ENCODE results near the gene VRK1.

Gene VRK1

DNA sequence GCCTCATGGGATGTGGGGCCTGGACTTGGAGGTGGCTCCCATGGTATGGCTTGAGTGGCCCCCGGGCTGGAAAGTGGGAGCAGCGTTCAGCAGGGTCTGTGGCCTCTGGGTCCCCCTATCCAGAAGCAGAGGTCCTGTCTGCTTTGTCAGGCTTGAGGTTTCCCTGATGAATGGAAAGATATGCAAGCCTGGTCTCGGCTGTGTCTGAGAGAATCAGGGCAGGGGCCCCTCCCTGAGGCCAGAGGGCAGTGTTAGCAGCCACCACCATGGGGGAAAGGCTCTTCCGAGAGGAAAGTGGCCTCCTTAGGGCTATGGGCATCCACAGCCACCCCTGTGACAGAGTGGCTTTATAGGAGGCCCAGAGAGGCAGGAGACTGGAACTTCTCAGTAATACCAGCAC, 128.2 kb downstream of the VRK1 start:
- no peak for TF ChIP-seq JUND (IDR thresholded peaks at IDR 0.05; ENCODE audit: low read depth)
- DNase-seq (ENCODE audit: low read depth in 1 of 2, low spot score in 1 of 2) = no peak
- in situ Hi-C loops (cut with HindIII; ENCODE audit: low pct_unique_long_range_greater_than_20kb, low sequenced_read_pairs) = no loop called here

DNA sequence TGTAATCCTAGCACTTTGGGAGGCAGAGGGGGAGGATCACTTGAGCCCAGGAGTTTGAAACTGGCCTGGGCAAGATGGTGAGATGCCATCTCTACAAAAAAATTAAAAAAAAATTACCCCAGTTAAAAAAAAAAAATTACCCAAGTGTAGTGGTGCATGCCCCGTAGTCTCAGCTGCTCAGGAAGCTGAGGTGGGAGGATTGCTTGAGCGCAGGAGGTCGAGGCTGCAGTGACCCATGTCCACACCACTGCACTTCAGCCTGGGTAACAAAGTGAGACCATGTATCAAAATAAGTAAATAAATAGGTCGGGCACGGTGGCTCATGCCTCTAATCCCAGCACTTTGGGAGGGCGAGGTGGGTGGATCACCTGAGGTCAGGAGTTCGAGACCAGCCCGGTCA, 128.8 kb downstream of the VRK1 start:
- in situ Hi-C loops (cut with HindIII; ENCODE audit: low pct_unique_long_range_greater_than_20kb, low sequenced_read_pairs) = no loop called here
- no peak for DNase-seq (ENCODE audit: low read depth in 1 of 2, low spot score in 1 of 2)
- no peak for TF ChIP-seq JUND (IDR thresholded peaks at IDR 0.05; ENCODE audit: low read depth)

DNA sequence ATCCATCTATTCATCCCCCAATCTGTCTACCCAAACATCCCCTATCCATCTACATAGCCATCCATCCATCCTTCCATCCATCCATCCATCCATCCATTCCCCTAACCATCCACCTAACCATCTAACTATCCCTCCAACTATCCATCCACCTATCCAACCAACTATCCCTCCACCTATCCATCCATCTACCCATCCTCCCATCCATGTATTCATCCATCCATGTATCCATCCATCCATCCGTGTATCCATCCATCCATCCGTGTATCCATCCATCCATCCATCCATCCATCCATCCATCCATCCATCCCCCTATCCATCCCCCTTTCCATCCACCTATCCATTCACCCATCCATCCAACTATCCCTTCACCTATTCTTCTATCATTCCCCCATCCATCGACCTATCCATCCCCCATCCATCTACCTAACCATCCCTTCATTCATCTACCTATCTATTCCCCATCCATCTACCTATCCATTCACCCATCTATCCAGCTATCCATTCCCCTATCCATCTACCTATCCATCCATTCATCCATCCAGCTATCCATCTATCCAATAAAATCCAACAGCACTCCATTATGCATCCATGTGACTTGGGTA, 131.7 kb downstream of the VRK1 start:
- TF ChIP-seq JUND (IDR thresholded peaks at IDR 0.05; ENCODE audit: low read depth) = no peak
- no peak for DNase-seq (ENCODE audit: low read depth in 1 of 2, low spot score in 1 of 2)

DNA sequence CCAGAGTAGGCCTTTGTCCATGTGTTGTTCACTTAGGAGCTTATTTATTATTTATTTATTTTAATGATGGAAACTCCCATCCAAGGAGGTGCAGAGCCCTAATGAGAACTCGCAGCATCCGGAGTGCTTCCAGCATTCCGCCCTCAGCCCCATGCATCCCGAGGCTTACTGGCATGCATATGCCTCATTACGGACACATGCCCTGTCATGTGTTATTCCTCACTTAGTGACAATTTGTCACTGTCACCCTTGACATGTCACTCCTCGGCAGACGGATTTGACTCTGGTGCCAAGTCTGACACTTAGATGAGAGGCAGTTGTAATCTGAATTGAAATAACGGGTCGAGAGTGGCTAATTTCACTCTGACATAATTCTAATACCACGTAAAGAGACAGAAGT, 132.8 kb downstream of the VRK1 start:
- in situ Hi-C loops (cut with HindIII; ENCODE audit: low pct_unique_long_range_greater_than_20kb, low sequenced_read_pairs) = no loop called here
- TF ChIP-seq JUND (IDR thresholded peaks at IDR 0.05; ENCODE audit: low read depth) = no peak
- DNase-seq (ENCODE audit: low read depth in 1 of 2, low spot score in 1 of 2) = no peak

More for the DNA sequence above, 131.7 kb downstream of the VRK1 start:
- in situ Hi-C loops (cut with HindIII; ENCODE audit: low pct_unique_long_range_greater_than_20kb, low sequenced_read_pairs) = no loop called here

DNA sequence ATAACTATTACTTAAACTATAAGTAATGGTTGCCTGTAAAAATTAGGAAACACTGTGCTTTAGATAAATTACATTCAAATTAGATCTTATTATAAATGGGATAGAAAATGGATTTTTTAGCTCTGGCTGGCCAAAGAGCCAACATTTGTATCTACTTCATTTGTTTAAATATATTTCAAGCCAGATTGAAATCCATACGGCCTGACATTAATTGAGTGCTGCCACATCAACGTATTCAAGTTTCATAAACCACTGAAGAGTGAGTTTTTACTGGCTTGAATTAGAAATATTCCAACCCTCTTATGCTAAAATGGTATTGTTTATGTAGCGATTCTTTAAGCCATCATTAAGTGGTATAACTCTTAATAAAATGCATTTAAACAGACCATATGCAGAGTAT, 133.3 kb downstream of the VRK1 start:
- no peak for DNase-seq (ENCODE audit: low read depth in 1 of 2, low spot score in 1 of 2)
- no peak for TF ChIP-seq JUND (IDR thresholded peaks at IDR 0.05; ENCODE audit: low read depth)
- in situ Hi-C loops (cut with HindIII; ENCODE audit: low pct_unique_long_range_greater_than_20kb, low sequenced_read_pairs) = no loop called here
